SU-DHL-6 (cell line): ENCODE measurements around the gene THAP6.
"Not testable (repeated sequence)": the region's sequence is repeated elsewhere in the genome, so short reads cannot be mapped to it uniquely, and the experiment has no call there.

ENCODE experiments used
- EZH2phosphoT487 ChIP-seq: fragments of 200-600 bp; sonication (generic), shearing (Covaris generic); conservative IDR thresholded peaks from 2 replicates; pipeline ENCODE4 v1.6.1; 2018; ENCODE audit warnings: mild to moderate bottlenecking, antibody characterized with exemption, low read length, moderate library complexity, mixed read lengths
- TF ChIP-seq, protein P1 (sequence below): fragments of 200-600 bp; sonication (generic); IDR thresholded peaks from one replicate; pipeline ENCODE4 v1.5.1; 2017; ENCODE audit warnings: antibody characterized with exemption, mild to moderate bottlenecking, low read length, moderate library complexity; ENCODE audit not compliant: insufficient read depth, poor library complexity, severe bottlenecking

DNA sequence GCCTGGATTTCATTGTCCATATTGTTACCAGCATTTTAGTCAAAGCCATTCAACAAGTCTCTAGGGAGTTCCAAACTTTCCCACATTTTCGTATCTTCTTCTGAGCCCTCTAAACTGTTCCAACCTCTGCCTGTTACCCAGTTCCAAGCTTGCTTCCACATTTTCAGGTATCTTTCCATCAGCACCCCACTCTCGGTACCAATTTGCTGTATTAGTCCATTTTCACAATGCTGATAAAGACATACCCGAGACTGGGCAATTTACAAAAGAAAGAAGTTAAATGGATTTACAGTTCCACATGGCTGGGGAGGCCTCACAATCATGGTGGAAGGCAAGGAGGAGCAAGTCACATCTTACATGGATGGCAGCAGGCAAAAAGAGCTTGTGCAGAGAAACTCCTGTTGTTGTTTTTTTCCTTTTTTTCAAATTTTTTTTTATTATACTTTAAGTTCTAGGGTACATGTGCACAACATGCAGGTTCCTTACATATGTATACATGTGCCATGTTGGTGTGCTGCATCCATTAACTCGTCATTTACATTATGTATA is 19.1 kb downstream of the THAP6 start:
- TF ChIP-seq, protein P1, sequence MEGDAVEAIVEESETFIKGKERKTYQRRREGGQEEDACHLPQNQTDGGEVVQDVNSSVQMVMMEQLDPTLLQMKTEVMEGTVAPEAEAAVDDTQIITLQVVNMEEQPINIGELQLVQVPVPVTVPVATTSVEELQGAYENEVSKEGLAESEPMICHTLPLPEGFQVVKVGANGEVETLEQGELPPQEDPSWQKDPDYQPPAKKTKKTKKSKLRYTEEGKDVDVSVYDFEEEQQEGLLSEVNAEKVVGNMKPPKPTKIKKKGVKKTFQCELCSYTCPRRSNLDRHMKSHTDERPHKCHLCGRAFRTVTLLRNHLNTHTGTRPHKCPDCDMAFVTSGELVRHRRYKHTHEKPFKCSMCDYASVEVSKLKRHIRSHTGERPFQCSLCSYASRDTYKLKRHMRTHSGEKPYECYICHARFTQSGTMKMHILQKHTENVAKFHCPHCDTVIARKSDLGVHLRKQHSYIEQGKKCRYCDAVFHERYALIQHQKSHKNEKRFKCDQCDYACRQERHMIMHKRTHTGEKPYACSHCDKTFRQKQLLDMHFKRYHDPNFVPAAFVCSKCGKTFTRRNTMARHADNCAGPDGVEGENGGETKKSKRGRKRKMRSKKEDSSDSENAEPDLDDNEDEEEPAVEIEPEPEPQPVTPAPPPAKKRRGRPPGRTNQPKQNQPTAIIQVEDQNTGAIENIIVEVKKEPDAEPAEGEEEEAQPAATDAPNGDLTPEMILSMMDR: not testable (repeated sequence)
- not testable (repeated sequence) for TF ChIP-seq EZH2phosphoT487
